GM19468 (cell line): Measurements from ENCODE around the gene GNAQ.
"Not testable (repeated sequence)": the region's sequence is repeated elsewhere in the genome, so short reads cannot be mapped to it uniquely, and the experiment has no call there.

Experiments
- ATAC-seq: cut with Tn5 transposase; IDR thresholded peaks from one replicate; pipeline ENCODE4 v1.9.1; 2021; ENCODE audit warnings: mild to moderate bottlenecking, moderate library complexity, moderate number of reproducible peaks; ENCODE audit not compliant: unreplicated experiment; ENCODE audit errors: extremely low read depth

The GNAQ gene

GRCh38 chr9:77887662-77888061 is 143.9 kb downstream of the GNAQ start:
- no peak for ATAC-seq

GRCh38 chr9:77885104-77885672 is 146.4 kb downstream of the GNAQ start:
- ATAC-seq = no peak

- no peak for ATAC-seq
Observed at GRCh38 chr9:77883846-77884771, 147.5 kb downstream of the GNAQ start.

- no peak for ATAC-seq
Observed at GRCh38 chr9:77883133-77883532, 148.5 kb downstream of the GNAQ start.

GRCh38 chr9:77882294-77882693 is 149.3 kb downstream of the GNAQ start:
- no peak for ATAC-seq

GRCh38 chr9:77881634-77882033 is 150.0 kb downstream of the GNAQ start:
- ATAC-seq = not testable (repeated sequence)

- ATAC-seq = no peak
Observed at GRCh38 chr9:77881111-77881510, 150.5 kb downstream of the GNAQ start.

- ATAC-seq = no peak
Observed at GRCh38 chr9:77879437-77879943, 152.1 kb downstream of the GNAQ start.

GRCh38 chr9:77878793-77879192 is 152.8 kb downstream of the GNAQ start:
- ATAC-seq = not testable (repeated sequence)

- ATAC-seq = no peak
Observed at GRCh38 chr9:77877976-77878375, 153.6 kb downstream of the GNAQ start.

- no peak for ATAC-seq
Observed at GRCh38 chr9:77876590-77876989, 155.0 kb downstream of the GNAQ start.

GRCh38 chr9:77876091-77876490 is 155.5 kb downstream of the GNAQ start:
- no peak for ATAC-seq

- no peak for ATAC-seq
Observed at GRCh38 chr9:77872863-77873262, 158.7 kb downstream of the GNAQ start.

GRCh38 chr9:77872177-77872576 is 159.4 kb downstream of the GNAQ start:
- no peak for ATAC-seq

- no peak for ATAC-seq
Observed at GRCh38 chr9:77871483-77871882, 160.1 kb downstream of the GNAQ start.

- ATAC-seq = no peak
Observed at GRCh38 chr9:77866878-77867277, 164.7 kb downstream of the GNAQ start.

GRCh38 chr9:77865385-77866047 is 166.1 kb downstream of the GNAQ start:
- ATAC-seq = no peak

GRCh38 chr9:77864211-77864889 is 167.3 kb downstream of the GNAQ start:
- ATAC-seq = no peak

GRCh38 chr9:77863638-77864037 is 168.0 kb downstream of the GNAQ start:
- ATAC-seq = not testable (repeated sequence)

- ATAC-seq = not testable (repeated sequence)
Observed at GRCh38 chr9:77860953-77861352, 170.7 kb downstream of the GNAQ start.
